Stimulated activated CD4-positive, alpha-beta T cell treated with anti-CD3 and anti-CD28 coated beads, Interleukin-1b, Interleukin-23, amount 100 ng/mL, for 24 hours (primary cell): Measurements from ENCODE around the gene CLDN24.
A peak's percentile ranks its signal among the peaks of the same experiment; 100 is the strongest.

Experiments
- DNase-seq, 4 experiments: peaks; one replicate each; pipeline ENCODE4 v3.0.0-alpha.2; 2020; ENCODE audit warnings: low read depth in 4 of 4, low spot score in 1 of 4

The CLDN24 gene

GRCh38 chr4:183322326-183322725 lies at the start of gene CLDN24:
Gene CLDN24 (minus strand): TSS chr4:183322426. CDS start chr4:183322426, 0 bp downstream.
- no peak for DNase-seq

GRCh38 chr4:183370786-183371185 lies 48.6 kb upstream of the CLDN24 start:
- no peak for DNase-seq

- DNase-seq, result no peak
Measured at GRCh38 chr4:183369073-183369472, 46.8 kb upstream of the CLDN24 start.

- DNase-seq, result no peak
Measured at GRCh38 chr4:183366206-183366835, 44.1 kb upstream of the CLDN24 start.

- no peak for DNase-seq
Measured at GRCh38 chr4:183364025-183364424, 41.8 kb upstream of the CLDN24 start.

- DNase-seq, result no peak
Measured at GRCh38 chr4:183362916-183363542, 40.8 kb upstream of the CLDN24 start.

- DNase-seq, result no peak
Measured at GRCh38 chr4:183362036-183362435, 39.8 kb upstream of the CLDN24 start.

GRCh38 chr4:183360161-183360919 lies 38.1 kb upstream of the CLDN24 start:
- no peak for DNase-seq

GRCh38 chr4:183358215-183358755 lies 36.1 kb upstream of the CLDN24 start:
- no peak for DNase-seq

- no peak for DNase-seq
Measured at GRCh38 chr4:183356931-183357675, 34.9 kb upstream of the CLDN24 start.

- DNase-seq, result no peak
Measured at GRCh38 chr4:183356173-183356830, 34.1 kb upstream of the CLDN24 start.

- no peak for DNase-seq
Measured at GRCh38 chr4:183355405-183355804, 33.2 kb upstream of the CLDN24 start.

- no peak for DNase-seq
Measured at GRCh38 chr4:183354219-183354618, 32.0 kb upstream of the CLDN24 start.

- DNase-seq, result no peak
Measured at GRCh38 chr4:183353557-183353956, 31.3 kb upstream of the CLDN24 start.

- DNase-seq, result no peak
Measured at GRCh38 chr4:183352546-183352945, 30.3 kb upstream of the CLDN24 start.

GRCh38 chr4:183350317-183351071 lies 28.3 kb upstream of the CLDN24 start:
- DNase-seq, result no peak

- DNase-seq, result no peak
Measured at GRCh38 chr4:183349673-183350072, 27.4 kb upstream of the CLDN24 start.

- DNase-seq, result peak in 2 of 4 experiments; percentile 1 to 32
Measured at GRCh38 chr4:183348706-183349659, 26.8 kb upstream of the CLDN24 start.

- no peak for DNase-seq
Measured at GRCh38 chr4:183348136-183348535, 25.9 kb upstream of the CLDN24 start.
